ENCODE measurements around the gene WNT7B.

The WNT7B gene

DNA sequence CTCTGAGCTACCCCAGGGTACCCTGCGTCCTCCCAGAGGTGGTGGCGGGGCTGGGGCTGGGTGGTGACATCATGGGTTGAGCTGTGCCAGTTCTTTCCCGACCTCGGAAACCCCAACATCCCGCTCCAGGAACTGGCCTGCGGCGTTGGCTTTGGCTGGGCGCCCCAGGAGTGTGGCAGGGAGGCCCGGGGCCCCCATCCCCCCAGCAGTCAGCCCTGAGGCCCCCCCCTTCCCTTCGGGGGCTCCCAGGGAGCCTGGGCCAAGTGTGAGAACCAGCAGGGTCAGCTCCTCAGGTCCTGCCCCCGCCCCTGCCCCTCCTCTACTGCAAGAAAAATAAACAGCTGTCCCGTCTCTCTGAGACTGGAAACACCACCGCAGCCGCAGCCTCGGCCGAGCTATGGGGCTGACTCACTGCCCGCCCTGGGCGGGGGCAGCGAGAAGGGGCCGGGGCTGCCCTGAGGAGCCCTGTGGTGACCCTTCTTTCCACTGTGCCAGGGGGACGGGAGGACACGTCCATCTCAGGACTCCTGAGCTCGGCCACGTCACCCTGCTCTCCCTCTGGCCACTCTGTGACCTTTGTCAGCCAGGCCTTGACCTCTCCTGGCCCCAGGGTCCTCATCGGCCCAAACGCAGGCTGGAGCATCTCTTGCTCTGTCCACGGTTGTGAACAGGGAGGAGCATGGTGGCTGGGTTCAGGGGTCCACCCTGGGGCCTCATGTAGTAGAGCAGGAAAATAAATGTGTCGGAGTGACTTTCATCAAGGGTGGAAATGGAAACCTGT lies 73.4 kb downstream of the WNT7B start:
- POLR2A ChIA-PET: no interaction called here
- CTCF ChIA-PET: no interaction called here

DNA sequence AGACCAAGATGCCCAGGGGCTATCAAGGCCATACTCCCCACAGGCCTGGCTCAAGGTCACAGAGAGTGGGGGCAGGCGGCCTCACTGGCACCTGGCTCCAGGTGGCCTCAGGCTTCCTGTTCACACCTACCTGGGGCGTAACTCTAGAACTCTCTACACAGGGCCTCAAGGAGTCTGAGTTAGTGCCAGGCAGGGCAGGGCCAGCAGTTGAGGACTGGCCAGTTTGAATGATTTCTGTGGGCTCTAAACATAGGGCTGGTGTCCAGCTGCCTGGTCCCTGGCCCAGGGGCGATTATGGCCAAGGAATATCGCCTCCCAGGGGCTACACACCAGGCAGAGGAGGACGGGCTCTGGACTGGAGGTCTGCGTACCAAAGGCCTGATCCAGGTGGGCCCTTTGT lies 79.2 kb downstream of the WNT7B start:
- ChIA-PET POLR2A (interaction anchor here (1.1 kb wide), 1 partner anchor 80 kb away, joined by 3 read pairs; no protein-coding TSS in a partner anchor), CTCF (no interaction called here)
- no peak for DNase-seq (ENCODE audit: extremely low spot score)
- TF ChIP-seq FOXK2 (IDR thresholded peaks at IDR 0.05) (no peak), ZNF384 (IDR thresholded peaks at IDR 0.05) (no peak), L3MBTL2 (conservative IDR thresholded peaks at IDR 0.05) (no peak), NFRKB (IDR thresholded peaks at IDR 0.05) (no peak), HDGF (IDR thresholded peaks at IDR 0.05; ENCODE audit: borderline replicate concordance) (no peak), LEF1 (IDR thresholded peaks at IDR 0.05; ENCODE audit: borderline replicate concordance) (no peak), CTBP1 (IDR thresholded peaks at IDR 0.05; ENCODE audit: borderline replicate concordance) (no peak), BHLHE40 (IDR thresholded peaks at IDR 0.05; ENCODE audit: borderline replicate concordance) (no peak), ELF4 (IDR thresholded peaks at IDR 0.05) (no peak), TARDBP (IDR thresholded peaks at IDR 0.05) (no peak)

More for the DNA sequence above, 73.4 kb downstream of the WNT7B start:
- TF ChIP-seq NFRKB (IDR thresholded peaks at IDR 0.05) (no peak), L3MBTL2 (conservative IDR thresholded peaks at IDR 0.05) (no peak), CTBP1 (IDR thresholded peaks at IDR 0.05; ENCODE audit: borderline replicate concordance) (no peak), SP1 (IDR thresholded peaks at IDR 0.05) (no peak), FOXM1 (IDR thresholded peaks at IDR 0.05; ENCODE audit: borderline replicate concordance) (no peak), ARNT (IDR thresholded peaks at IDR 0.05) (no peak), FOXA1 (IDR thresholded peaks at IDR 0.05) (no peak), SUZ12 (IDR thresholded peaks at IDR 0.05) (no peak), FOXK2 (IDR thresholded peaks at IDR 0.05) (no peak), HDGF (IDR thresholded peaks at IDR 0.05; ENCODE audit: borderline replicate concordance) (no peak), ELF4 (IDR thresholded peaks at IDR 0.05) (no peak), LEF1 (IDR thresholded peaks at IDR 0.05; ENCODE audit: borderline replicate concordance) (no peak)
- TF ChIP-seq, protein P1, sequence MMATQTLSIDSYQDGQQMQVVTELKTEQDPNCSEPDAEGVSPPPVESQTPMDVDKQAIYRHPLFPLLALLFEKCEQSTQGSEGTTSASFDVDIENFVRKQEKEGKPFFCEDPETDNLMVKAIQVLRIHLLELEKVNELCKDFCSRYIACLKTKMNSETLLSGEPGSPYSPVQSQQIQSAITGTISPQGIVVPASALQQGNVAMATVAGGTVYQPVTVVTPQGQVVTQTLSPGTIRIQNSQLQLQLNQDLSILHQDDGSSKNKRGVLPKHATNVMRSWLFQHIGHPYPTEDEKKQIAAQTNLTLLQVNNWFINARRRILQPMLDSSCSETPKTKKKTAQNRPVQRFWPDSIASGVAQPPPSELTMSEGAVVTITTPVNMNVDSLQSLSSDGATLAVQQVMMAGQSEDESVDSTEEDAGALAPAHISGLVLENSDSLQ (IDR thresholded peaks at IDR 0.05): no peak
- no peak for DNase-seq (ENCODE audit: extremely low spot score)

DNA sequence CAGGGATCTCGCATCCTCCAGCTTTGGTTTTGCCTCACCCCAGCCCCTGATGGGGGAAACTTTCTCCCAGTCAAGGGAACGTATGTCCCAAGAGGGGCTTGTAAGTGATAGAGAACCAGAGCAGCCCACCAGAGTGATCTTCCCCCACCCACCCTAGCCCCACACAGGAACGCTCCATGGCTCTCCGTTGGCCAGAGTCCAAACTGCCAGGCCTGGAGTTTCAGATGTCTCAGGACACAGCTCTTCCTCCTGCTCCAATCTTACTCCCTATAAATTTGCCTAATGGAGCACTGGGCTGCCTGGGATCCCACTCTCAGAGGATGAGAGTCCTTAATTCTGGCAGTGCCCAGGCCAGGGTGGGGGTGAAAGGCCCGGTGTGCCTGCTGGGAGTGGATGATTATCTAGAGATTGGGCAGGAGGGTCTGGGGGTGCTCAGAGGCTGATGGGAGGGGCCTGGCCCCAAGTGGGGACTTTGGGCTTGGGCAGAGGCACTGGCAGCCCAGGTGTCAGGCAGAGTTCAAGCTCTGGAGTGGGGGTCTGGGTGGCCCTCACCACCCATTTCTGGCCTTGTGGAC lies 79.9 kb downstream of the WNT7B start:
- no peak for TF ChIP-seq FOXM1 (IDR thresholded peaks at IDR 0.05; ENCODE audit: borderline replicate concordance)
- TF ChIP-seq L3MBTL2 (conservative IDR thresholded peaks at IDR 0.05): no peak
- TF ChIP-seq ARNT (IDR thresholded peaks at IDR 0.05): no peak
- TF ChIP-seq LEF1 (IDR thresholded peaks at IDR 0.05; ENCODE audit: borderline replicate concordance): no peak
- TF ChIP-seq BHLHE40 (IDR thresholded peaks at IDR 0.05; ENCODE audit: borderline replicate concordance): no peak
- no peak for TF ChIP-seq FOXA1 (IDR thresholded peaks at IDR 0.05)
- TF ChIP-seq, protein P1 (IDR thresholded peaks at IDR 0.05): no peak
- TF ChIP-seq HDGF (IDR thresholded peaks at IDR 0.05; ENCODE audit: borderline replicate concordance): no peak
- no peak for DNase-seq (ENCODE audit: extremely low spot score)
- ChIA-PET CTCF (no interaction called here), POLR2A (no interaction called here)

DNA sequence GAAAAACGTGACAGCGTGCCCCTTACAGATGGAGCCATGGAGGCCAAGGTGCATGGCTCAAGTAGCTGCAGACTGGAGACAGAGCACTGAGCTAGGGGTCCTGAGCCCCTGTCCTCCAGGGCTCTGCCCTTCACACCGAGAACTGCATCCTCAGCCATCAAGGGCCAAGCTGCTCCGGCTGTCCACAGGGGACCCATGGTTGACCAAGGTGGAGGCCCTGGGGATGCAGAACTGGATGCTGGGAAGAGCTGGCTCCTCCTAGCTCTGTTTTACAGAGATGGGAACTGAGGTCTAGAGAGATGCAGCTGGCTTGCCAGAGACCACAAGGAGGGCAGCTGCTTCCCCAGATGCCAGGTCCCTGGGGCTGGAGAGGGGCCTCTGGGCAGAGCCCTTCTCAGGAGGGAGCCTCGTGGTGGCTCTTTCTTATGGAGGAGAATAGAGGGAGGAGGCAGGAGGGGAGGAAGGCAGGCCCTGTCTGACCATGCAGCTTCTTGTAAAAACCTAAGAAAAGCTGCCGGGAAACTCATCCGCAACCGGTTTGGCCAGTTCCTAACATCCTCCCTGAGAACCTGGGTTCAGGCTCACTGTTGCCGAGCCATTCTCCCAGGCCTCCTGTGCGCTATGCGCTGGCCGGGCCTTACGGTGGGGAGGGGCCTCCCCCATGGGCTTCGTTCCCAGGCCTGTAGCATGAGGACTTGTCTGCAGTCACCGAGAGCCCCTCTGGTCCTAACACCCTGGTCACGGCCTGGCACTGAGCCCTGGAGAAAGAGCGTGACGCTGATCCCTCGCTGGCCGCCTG lies 80.6 kb downstream of the WNT7B start:
- POLR2A ChIA-PET: interaction anchor here (0.6 kb wide), 1 partner anchor 39 kb away, joined by 4 read pairs; no protein-coding TSS in a partner anchor
- CTCF ChIA-PET: interaction anchor here (0.6 kb wide), 1 partner anchor 673 kb away, joined by 3 read pairs; no protein-coding TSS in a partner anchor
- DNase-seq (ENCODE audit: extremely low spot score): no peak
- TF ChIP-seq FOXK2 (IDR thresholded peaks at IDR 0.05) (no peak), FOXM1 (IDR thresholded peaks at IDR 0.05; ENCODE audit: borderline replicate concordance) (no peak), TARDBP (IDR thresholded peaks at IDR 0.05) (no peak), NFRKB (IDR thresholded peaks at IDR 0.05) (no peak)

DNA sequence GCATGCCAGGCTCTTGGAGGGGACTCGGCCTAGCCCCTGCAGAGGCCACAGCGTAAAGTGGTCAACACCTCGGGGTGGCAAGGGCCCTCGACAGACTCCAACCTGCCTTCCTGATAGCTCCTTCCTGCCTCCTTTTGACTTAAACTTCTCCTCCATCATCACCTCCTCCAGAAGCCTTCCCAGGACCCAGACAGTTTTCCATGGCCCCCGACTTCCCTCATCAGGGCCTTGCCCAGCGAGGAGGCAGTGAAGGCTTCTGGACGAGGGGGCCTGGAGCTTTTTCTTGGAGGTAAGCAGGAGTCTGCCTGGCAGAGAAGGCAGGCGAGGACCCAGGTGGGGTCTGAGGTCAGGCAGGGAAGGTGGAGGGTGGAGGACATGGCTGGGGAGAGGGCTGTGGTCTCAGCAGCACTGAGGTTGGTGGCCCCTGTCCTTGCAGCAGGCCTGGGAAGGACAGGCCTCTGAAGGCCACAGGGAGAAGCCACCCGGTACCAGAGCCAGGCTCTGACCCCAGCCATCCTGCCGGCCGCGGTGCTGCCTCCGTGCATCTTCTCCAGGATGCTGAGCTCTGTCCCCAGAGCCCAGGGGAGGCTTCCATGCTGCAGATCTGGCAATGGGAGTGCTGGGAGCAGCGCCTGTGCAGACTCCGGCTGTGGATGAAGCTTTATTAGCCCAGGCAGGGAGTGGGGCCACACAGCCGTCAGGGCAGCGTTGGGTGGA lies 81.4 kb downstream of the WNT7B start:
- no peak for DNase-seq (ENCODE audit: extremely low spot score)
- POLR2A ChIA-PET: interaction anchor here (0.6 kb wide), 1 partner anchor 40 kb away, joined by 4 read pairs; no protein-coding TSS in a partner anchor
- CTCF ChIA-PET: interaction anchor here (0.6 kb wide), 1 partner anchor 672 kb away, joined by 3 read pairs; no protein-coding TSS in a partner anchor
- no peak for TF ChIP-seq TARDBP (IDR thresholded peaks at IDR 0.05)
- TF ChIP-seq NFRKB (IDR thresholded peaks at IDR 0.05): no peak
- no peak for TF ChIP-seq BHLHE40 (IDR thresholded peaks at IDR 0.05; ENCODE audit: borderline replicate concordance)
- TF ChIP-seq HDGF (IDR thresholded peaks at IDR 0.05; ENCODE audit: borderline replicate concordance): no peak
- no peak for TF ChIP-seq FOXM1 (IDR thresholded peaks at IDR 0.05; ENCODE audit: borderline replicate concordance)
- TF ChIP-seq, protein P1 (IDR thresholded peaks at IDR 0.05): no peak
- TF ChIP-seq FOXK2 (IDR thresholded peaks at IDR 0.05): no peak
- TF ChIP-seq FOXA1 (IDR thresholded peaks at IDR 0.05): no peak

Measured in HEK293T (cell line).